ENCODE data around the gene OGA. TPM values are rescaled to one million over a fixed set of nuclear protein-coding genes. Genes with fewer than 3 reads are reported as not detected.

The OGA gene
- total RNA-seq, 1 donor from 2014 or later = 48.4 TPM

DNA sequence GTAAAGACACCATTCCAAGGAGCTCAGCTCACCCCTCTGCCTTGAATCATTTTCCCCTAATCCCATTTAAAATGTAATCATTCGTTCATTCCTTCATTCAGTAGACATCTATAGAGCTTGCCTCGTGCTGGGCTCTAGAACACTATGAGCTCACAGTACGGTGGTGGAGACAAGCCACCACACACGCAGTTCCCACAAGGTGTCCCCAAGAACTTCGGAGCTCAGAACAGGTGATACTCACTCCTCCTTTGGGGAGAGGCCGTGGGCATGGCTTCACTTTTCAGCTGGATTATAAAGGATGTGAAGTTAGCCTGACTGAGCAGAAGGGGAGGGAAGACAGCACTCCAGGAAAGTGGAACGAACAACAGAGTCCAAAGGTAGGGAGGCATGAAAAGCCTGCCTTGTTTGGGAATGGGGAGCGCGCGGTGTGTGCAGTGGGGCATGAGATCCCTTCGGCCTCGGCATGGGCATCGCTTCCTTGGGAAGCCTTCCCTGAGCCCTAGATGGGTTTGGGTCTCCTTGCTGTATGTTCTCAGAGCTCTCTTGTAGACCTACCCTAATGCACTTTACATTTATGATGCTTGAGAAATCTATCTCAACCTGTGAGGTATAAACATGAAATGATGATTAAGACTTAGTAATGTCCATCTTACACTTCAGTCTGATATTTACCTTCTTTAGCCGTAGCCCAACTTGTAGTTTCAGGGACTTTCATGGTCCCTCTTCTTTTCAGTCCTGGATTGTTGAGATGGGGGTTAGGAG, 809 bp upstream of the OGA start:
- H3K4me3 ChIP-seq (ENCODE audit: low read depth, low read length) = peak overlapping the region; percentile 94
- TF ChIP-seq CTCF (conservative IDR thresholded peaks at IDR 0.05; ENCODE audit: low read depth, low read length) = no peak
- peak; percentile 46 for DNase-seq (ENCODE audit: low read depth)

- TF ChIP-seq CTCF (conservative IDR thresholded peaks at IDR 0.05; ENCODE audit: low read depth, low read length) = no peak
- peak overlapping the region; percentile 94 for H3K4me3 ChIP-seq (ENCODE audit: low read depth, low read length)
- DNase-seq (ENCODE audit: low read depth) = peak; percentile 46
Observed at GRCh38 chr10:101817337-101818118, 716 bp downstream of the OGA start.

GRCh38 chr10:101816913-101817336, 1.3 kb downstream of the OGA start:
- DNase-seq (ENCODE audit: low read depth) = no peak
- peak overlapping the region; percentile 94 for H3K4me3 ChIP-seq (ENCODE audit: low read depth, low read length)
- no peak for TF ChIP-seq CTCF (conservative IDR thresholded peaks at IDR 0.05; ENCODE audit: low read depth, low read length)

DNA sequence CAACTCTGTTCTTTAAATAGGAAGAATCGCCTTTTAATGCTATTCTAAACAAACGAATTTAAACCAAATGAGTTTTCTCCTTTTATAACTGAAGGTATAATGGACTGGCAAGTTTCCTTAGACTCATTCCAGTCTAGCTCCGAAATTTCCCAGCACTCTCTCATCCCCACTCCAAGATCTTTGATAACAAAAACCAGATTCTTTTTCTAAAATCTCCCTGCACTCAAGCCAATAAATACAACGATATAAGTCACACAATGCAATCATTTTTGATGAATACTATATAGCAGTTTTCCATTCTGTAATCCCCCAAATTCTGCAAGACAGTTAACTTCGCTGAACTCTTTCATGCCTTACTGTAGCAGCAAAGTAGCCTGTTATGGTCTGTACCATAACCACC, 1.9 kb downstream of the OGA start:
- no peak for DNase-seq (ENCODE audit: low read depth)
- H3K4me3 ChIP-seq (ENCODE audit: low read depth, low read length) = peak overlapping the region; percentile 94
- TF ChIP-seq CTCF (conservative IDR thresholded peaks at IDR 0.05; ENCODE audit: low read depth, low read length) = no peak

DNA sequence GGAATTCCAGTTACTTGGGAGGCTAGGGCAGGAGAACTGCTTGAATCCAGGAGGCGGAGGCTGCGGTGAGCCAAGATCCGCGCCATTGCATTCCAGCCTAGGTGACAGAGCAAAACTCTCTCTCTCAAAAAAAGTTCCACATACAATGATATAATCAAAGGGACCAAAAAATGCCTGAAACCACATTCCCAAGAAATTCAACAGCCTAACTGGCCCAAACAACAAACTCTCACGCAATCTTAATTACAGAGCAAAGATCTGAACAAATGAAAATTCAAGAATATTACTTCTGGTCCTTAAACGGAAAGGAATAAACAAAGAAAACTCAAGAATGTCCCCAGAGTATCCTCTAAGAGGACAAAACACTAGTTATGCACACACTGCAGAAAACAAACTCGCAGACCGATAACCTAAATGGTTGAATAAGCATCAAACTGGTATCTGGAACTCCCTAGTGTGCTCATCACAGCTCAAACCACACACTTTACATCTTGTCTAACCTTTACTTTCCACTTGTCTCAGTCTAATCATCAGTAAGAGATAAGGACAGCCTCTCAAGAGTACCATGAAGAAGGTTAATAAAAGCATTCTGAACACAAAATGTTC, 3.7 kb downstream of the OGA start:
- H3K4me3 ChIP-seq (ENCODE audit: low read depth, low read length) = peak overlapping the region; percentile 94
- DNase-seq (ENCODE audit: low read depth) = no peak
- no peak for TF ChIP-seq CTCF (conservative IDR thresholded peaks at IDR 0.05; ENCODE audit: low read depth, low read length)

DNA sequence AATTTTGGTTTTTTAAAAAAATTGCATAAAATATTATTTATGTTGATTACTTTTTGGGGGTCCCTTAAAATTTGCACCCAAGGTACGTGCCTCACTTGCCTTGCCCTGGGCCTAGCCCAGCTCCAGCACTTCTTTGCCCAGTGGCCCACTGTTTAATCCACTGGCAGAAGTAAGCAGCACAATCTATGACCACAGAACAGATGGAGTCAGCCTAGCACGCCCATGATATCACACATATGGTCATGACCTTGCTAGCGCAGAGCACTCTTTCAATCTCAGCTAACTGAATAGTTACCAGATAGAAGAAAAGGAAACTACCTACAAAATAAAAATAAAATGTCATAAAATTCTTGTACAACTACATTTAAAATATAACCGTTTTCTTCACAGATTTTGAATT, 5.6 kb downstream of the OGA start:
- DNase-seq (ENCODE audit: low read depth) = no peak
- no peak for TF ChIP-seq CTCF (conservative IDR thresholded peaks at IDR 0.05; ENCODE audit: low read depth, low read length)
- no peak overlapping the region for H3K4me3 ChIP-seq (ENCODE audit: low read depth, low read length)

All from epithelial cell of proximal tubule (primary cell).